GM23338 (cell line): ENCODE results near the gene ATAD1. TPM values are rescaled to one million over a fixed set of nuclear protein-coding genes. Genes with fewer than 3 reads are reported as not detected.

Source experiments
- ATAC-seq: fragments of 200-7000 bp; cut with Tn5 transposase; 3 replicates; pipeline ENCODE4 v1.9.1; 2020
- DNase-seq: peaks from one replicate; pipeline ENCODE4 v3.0.0-alpha.2; 2015; ENCODE audit warnings: low spot score
- H2AFZ ChIP-seq: fragments of 200-600 bp; sonication (generic); 2 replicates; pipeline ENCODE4 v1.8.0; 2016; ENCODE audit warnings: antibody characterized with exemption, mild to moderate bottlenecking, moderate library complexity
- H3F3A ChIP-seq: fragments of 200-600 bp; sonication (generic); replicated peaks from 2 replicates; pipeline ENCODE4 v1.8.0; 2017; ENCODE audit warnings: antibody characterized with exemption, mixed run types, low read depth
- H3K27ac ChIP-seq: fragments of 200-600 bp; sonication (generic); 2 replicates; pipeline ENCODE4 v1.6.1; 2016; ENCODE audit warnings: low read depth
- H3K27me3 ChIP-seq: fragments of 200-600 bp; sonication (generic); 2 replicates; pipeline ENCODE4 v1.8.0; 2016; ENCODE audit warnings: mild to moderate bottlenecking, mixed run types, moderate library complexity; ENCODE audit not compliant: insufficient read depth
- H3K36me3 ChIP-seq: fragments of 200-600 bp; sonication (generic); 2 replicates; pipeline ENCODE4 v1.8.0; 2016; ENCODE audit warnings: mild to moderate bottlenecking; ENCODE audit not compliant: insufficient read depth
- H3K4me1 ChIP-seq: fragments of 200-600 bp; sonication (generic); 2 replicates; pipeline ENCODE4 v1.8.0; 2016; ENCODE audit warnings: mild to moderate bottlenecking, moderate library complexity; ENCODE audit not compliant: insufficient read depth
- H3K4me2 ChIP-seq: fragments of 200-600 bp; sonication (generic); 2 replicates; pipeline ENCODE4 v1.7.1; 2017; ENCODE audit warnings: mixed run types
- H3K4me3 ChIP-seq: fragments of 200-600 bp; sonication (generic); 2 replicates; pipeline ENCODE4 v1.6.1; 2016; ENCODE audit warnings: mixed run types
- H3K79me2 ChIP-seq: fragments of 200-600 bp; sonication (generic); replicated peaks from 2 replicates; pipeline ENCODE4 v1.8.0; 2017; ENCODE audit warnings: mild to moderate bottlenecking; ENCODE audit not compliant: insufficient read depth
- H3K9me2 ChIP-seq: fragments of 200-600 bp; sonication (generic); 2 replicates; pipeline ENCODE4 v1.8.0; 2017; ENCODE audit not compliant: insufficient read depth
- H4K20me1 ChIP-seq: fragments of 200-600 bp; sonication (generic); replicated peaks from 2 replicates; pipeline ENCODE4 v1.8.0; 2017; ENCODE audit warnings: mild to moderate bottlenecking; ENCODE audit not compliant: insufficient read depth
- H3K27ac Mint-ChIP-seq: 2 replicates; pipeline ENCODE4 v1.8.0; 2020; ENCODE audit warnings: inconsistent platforms, mild to moderate bottlenecking, moderate library complexity, mixed read lengths
- H3K27me3 Mint-ChIP-seq: 3 replicates; pipeline ENCODE4 v1.8.0; 2022; ENCODE audit warnings: low read depth, mild to moderate bottlenecking, moderate library complexity, mixed read lengths, inconsistent platforms; ENCODE audit not compliant: insufficient read depth, poor library complexity
- H3K36me3 Mint-ChIP-seq: 3 replicates; pipeline ENCODE4 v1.8.0; 2021; ENCODE audit warnings: low read depth, mild to moderate bottlenecking, inconsistent platforms, moderate library complexity, mixed read lengths
- H3K4me1 Mint-ChIP-seq: 3 replicates; pipeline ENCODE4 v1.8.0; 2020; ENCODE audit warnings: mild to moderate bottlenecking, inconsistent platforms, mixed read lengths
- H3K4me3 Mint-ChIP-seq: 3 replicates; pipeline ENCODE4 v1.8.0; 2021; ENCODE audit warnings: moderate library complexity, mild to moderate bottlenecking, inconsistent platforms, mixed read lengths
- H3K9me3 Mint-ChIP-seq: 3 replicates; pipeline ENCODE4 v1.8.0; 2020; ENCODE audit warnings: moderate library complexity, mild to moderate bottlenecking, inconsistent platforms, mixed read lengths
- CREB1 ChIP-seq: fragments of 250-450 bp; sonication (Bioruptor Pico); IDR thresholded peaks from 2 replicates; pipeline ENCODE4 v1.5.0; 2020; ENCODE audit warnings: low read depth, mild to moderate bottlenecking, moderate library complexity
- CTCF ChIP-seq, 2 experiments: fragments of 200-600 bp in 1 of 2; sonication (generic) in 1 of 2; conservative IDR thresholded peaks; 2 replicates each; pipeline versions ENCODE4 v1.5.1 to v1.6.1; 2016 to 2017; ENCODE audit warnings: antibody characterized with exemption in 2 of 2, low read depth in 2 of 2, mild to moderate bottlenecking in 2 of 2, moderate library complexity in 1 of 2
- NANOG ChIP-seq: IDR thresholded peaks from 2 replicates; pipeline ENCODE4 v1.6.1; 2016; ENCODE audit warnings: antibody characterized with exemption, borderline replicate concordance
- REST ChIP-seq: IDR thresholded peaks from one replicate; pipeline ENCODE4 v1.6.1; 2018; ENCODE audit warnings: antibody characterized with exemption; ENCODE audit not compliant: unreplicated experiment
- polyA plus RNA-seq: library from polyadenylated mRNA; unstranded; fragments of >200 nt; fragmentation: Nextera tagmentation; extraction: Ambion mirVana; gene quantifications from 2 replicates; pipeline ENCODE4 v1.2.1, GENCODE V29; 2016
- total RNA-seq: library from RNA; depleted of rRNA; stranded (reverse); fragments of >200 nt; shearing (Covaris generic); gene quantifications from 2 replicates; pipeline ENCODE4 v1.2.3, GENCODE V29; 2014

Gene ATAD1
- total and polyA plus RNA-seq, 2 experiments from 2014 or later: 30.3 to 49.6 TPM

GRCh38 chr10:87861566-87861952 lies 43.5 kb upstream of the ATAD1 start:
- Mint-ChIP-seq H3K4me3 (peak overlapping the region; percentile 95), H3K36me3 (peaks cover 8% of the 10 kb centered on the region; the same call in 2 of the 3 replicates), H3K4me1 (peaks cover 21% of the 10 kb centered on the region), H3K27ac (peak overlapping the region; percentile 97), H3K9me3 (peaks cover 5% of the 10 kb centered on the region), H3K27me3 (peaks cover 10% of the 10 kb centered on the region)
- DNase-seq (peak; percentile 63), ATAC-seq (peak; percentile 8)
- H3K9me2 ChIP-seq: no peaks in the 10 kb centered on the region
- no peaks in the 10 kb centered on the region for H3K36me3 ChIP-seq
- TF ChIP-seq CREB1 (CRISPR knock-in tag) (no peak), CTCF (conservative IDR thresholded peaks at IDR 0.05; ENCODE audit: low read depth in 2 of 2) (peak in 1 of 2 experiments; percentile 49; a peak in 2 of 4 replicates)
- H3K79me2 ChIP-seq: peaks cover 24% of the 10 kb centered on the region
- peaks cover 7% of the 10 kb centered on the region; the same call in 1 of the 2 replicates for H3F3A ChIP-seq
- peak overlapping the region; percentile 60 for H2AFZ ChIP-seq
- peak overlapping the region; percentile 84 for H3K4me2 ChIP-seq
- H4K20me1 ChIP-seq: peaks cover 21% of the 10 kb centered on the region
- H3K27ac ChIP-seq: peak overlapping the region; percentile 91
- peaks cover 20% of the 10 kb centered on the region for H3K4me1 ChIP-seq
- peak overlapping the region; percentile 87 for H3K4me3 ChIP-seq
- H3K27me3 ChIP-seq: no peaks in the 10 kb centered on the region

- peaks cover 19% of the 10 kb centered on the region for H3K4me1 Mint-ChIP-seq
- H3K27ac ChIP-seq: no peak overlapping the region
- no peak for ATAC-seq
- no peak for DNase-seq
- H3K4me1 ChIP-seq: peaks cover 13% of the 10 kb centered on the region
- no peak overlapping the region for H3K27ac Mint-ChIP-seq
- no peaks in the 10 kb centered on the region for H3K9me2 ChIP-seq
- H2AFZ ChIP-seq: peak overlapping the region; percentile 60
- no peaks in the 10 kb centered on the region for H3K27me3 ChIP-seq
- no peaks in the 10 kb centered on the region for H3K36me3 ChIP-seq
- peaks cover 10% of the 10 kb centered on the region for H3K27me3 Mint-ChIP-seq
- H3K9me3 Mint-ChIP-seq: peaks cover 5% of the 10 kb centered on the region
- H4K20me1 ChIP-seq: peaks cover 16% of the 10 kb centered on the region
- peaks cover 18% of the 10 kb centered on the region for H3K79me2 ChIP-seq
- H3K4me3 Mint-ChIP-seq: peak overlapping the region; percentile 95
- peak overlapping the region; percentile 84 for H3K4me2 ChIP-seq
- TF ChIP-seq NANOG (no peak), REST (no peak)
- peak overlapping the region; percentile 87 for H3K4me3 ChIP-seq
- H3F3A ChIP-seq: peaks cover 7% of the 10 kb centered on the region; the same call in 1 of the 2 replicates
- peaks cover 6% of the 10 kb centered on the region; the same call in 2 of the 3 replicates for H3K36me3 Mint-ChIP-seq
Observed at GRCh38 chr10:87860816-87861403, 42.9 kb upstream of the ATAD1 start.
